ENCODE measurements around the gene ATP2B1.

ATP2B1 gene

DNA sequence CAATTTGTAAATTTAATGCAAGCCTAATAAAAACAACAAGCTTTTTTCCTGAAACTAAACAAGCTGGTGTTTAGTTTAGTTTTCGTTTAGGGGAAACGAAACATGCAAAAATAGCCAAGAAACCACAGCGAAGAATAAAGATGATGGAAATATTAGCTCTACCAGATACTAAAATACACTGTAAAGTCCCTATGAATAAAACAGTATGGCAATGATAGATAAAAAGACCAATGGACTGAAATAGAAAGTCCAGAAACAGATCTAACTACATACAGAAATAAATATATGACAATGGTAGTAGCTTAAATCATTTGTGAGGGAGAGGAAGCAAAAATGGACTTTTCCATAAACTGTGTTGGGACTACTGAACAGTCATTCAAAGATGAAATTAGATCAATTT lies 26.4 kb downstream of the ATP2B1 start:
- DNase-seq = no peak
- in situ Hi-C loops (cut with HindIII; ENCODE audit: low pct_ligation_motif_present, low sequenced_read_pairs) = no loop called here
- Histone ChIP-seq H3K36me3 (replicated peaks) (no peaks in the 10 kb centered on the region), H3K27me3 (replicated peaks) (no peaks in the 10 kb centered on the region), H3K27ac (no peak overlapping the region), H3K4me3 (ENCODE audit: low read depth, low read length) (no peak overlapping the region)
- TF ChIP-seq, protein P1, sequence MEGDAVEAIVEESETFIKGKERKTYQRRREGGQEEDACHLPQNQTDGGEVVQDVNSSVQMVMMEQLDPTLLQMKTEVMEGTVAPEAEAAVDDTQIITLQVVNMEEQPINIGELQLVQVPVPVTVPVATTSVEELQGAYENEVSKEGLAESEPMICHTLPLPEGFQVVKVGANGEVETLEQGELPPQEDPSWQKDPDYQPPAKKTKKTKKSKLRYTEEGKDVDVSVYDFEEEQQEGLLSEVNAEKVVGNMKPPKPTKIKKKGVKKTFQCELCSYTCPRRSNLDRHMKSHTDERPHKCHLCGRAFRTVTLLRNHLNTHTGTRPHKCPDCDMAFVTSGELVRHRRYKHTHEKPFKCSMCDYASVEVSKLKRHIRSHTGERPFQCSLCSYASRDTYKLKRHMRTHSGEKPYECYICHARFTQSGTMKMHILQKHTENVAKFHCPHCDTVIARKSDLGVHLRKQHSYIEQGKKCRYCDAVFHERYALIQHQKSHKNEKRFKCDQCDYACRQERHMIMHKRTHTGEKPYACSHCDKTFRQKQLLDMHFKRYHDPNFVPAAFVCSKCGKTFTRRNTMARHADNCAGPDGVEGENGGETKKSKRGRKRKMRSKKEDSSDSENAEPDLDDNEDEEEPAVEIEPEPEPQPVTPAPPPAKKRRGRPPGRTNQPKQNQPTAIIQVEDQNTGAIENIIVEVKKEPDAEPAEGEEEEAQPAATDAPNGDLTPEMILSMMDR (IDR thresholded peaks at IDR 0.05; ENCODE audit: low read depth, low read length, missing control alignments) = no peak

DNA sequence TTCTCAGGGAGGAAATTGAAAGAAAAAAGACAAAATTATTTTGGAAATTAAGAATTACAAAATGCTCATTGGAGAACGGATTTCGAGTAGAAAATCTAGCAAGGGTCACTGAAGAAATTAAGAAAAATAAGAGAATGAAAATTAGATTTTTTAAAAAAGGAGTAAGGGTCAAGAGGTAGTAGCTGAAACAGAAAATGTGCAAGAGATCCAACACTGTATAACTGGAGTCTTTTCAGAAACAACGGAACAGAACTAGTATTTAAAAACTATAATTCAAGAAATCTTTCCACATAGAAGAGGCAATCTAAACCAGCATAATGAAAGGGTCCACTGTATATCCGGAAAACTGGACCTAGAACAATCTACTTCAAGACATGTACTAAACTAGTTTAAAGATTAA lies 28.2 kb downstream of the ATP2B1 start:
- no peak overlapping the region for H3K27ac ChIP-seq
- TF ChIP-seq, protein P1 (IDR thresholded peaks at IDR 0.05; ENCODE audit: low read depth, low read length, missing control alignments) = no peak
- H3K4me3 ChIP-seq (ENCODE audit: low read depth, low read length) = no peak overlapping the region
- in situ Hi-C loops (cut with HindIII; ENCODE audit: low pct_ligation_motif_present, low sequenced_read_pairs) = no loop called here
- no peaks in the 10 kb centered on the region for H3K27me3 ChIP-seq (replicated peaks)
- H3K36me3 ChIP-seq (replicated peaks) = no peaks in the 10 kb centered on the region
- DNase-seq = no peak

DNA sequence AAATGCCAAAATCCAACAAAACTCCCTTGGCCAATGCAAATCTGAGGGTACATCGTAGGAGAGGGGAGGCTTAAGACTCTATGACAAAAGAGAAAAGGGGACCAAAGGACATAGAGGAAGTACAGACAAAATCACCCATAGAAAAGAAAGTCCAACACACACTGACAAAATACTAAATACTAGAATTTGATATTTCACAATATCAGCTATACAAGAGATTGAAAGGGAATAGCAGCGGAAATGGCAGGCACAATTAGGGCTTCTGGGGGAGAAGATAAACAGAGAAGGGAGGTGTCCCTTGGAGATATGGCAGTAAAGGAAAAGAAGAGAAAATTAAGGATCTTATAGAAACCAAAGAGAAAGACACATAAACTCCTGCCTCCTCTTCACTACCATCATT lies 29.0 kb downstream of the ATP2B1 start:
- DNase-seq = no peak
- Histone ChIP-seq H3K36me3 (replicated peaks) (no peaks in the 10 kb centered on the region), H3K4me3 (ENCODE audit: low read depth, low read length) (no peak overlapping the region), H3K27me3 (replicated peaks) (no peaks in the 10 kb centered on the region), H3K27ac (no peak overlapping the region)
- TF ChIP-seq, protein P1 (IDR thresholded peaks at IDR 0.05; ENCODE audit: low read depth, low read length, missing control alignments) = no peak
- in situ Hi-C loops (cut with HindIII; ENCODE audit: low pct_ligation_motif_present, low sequenced_read_pairs) = no loop called here

DNA sequence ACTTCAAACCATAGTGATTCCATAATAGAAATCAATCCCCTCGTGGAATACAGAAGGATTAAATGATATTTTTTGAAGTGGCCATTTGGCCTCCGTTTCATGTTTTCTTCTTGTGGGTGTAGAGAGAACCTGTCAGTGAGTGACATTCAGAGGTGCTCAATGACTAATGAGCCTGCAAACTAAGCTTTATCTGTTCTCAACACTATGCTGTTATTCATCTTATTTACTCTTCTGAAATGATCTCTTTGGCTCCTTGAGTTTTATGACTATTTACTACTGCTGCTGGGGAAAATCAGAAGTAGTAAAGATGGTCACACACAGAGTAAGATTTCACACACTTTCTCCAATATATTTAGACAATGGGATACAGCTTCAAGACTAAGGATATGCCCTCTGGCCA lies 30.4 kb downstream of the ATP2B1 start:
- Histone ChIP-seq H3K36me3 (replicated peaks) (no peaks in the 10 kb centered on the region), H3K27me3 (replicated peaks) (no peaks in the 10 kb centered on the region), H3K27ac (no peak overlapping the region), H3K4me3 (ENCODE audit: low read depth, low read length) (no peak overlapping the region)
- in situ Hi-C loops (cut with HindIII; ENCODE audit: low pct_ligation_motif_present, low sequenced_read_pairs) = no loop called here
- no peak for DNase-seq
- TF ChIP-seq, protein P1 (IDR thresholded peaks at IDR 0.05; ENCODE audit: low read depth, low read length, missing control alignments) = no peak

DNA sequence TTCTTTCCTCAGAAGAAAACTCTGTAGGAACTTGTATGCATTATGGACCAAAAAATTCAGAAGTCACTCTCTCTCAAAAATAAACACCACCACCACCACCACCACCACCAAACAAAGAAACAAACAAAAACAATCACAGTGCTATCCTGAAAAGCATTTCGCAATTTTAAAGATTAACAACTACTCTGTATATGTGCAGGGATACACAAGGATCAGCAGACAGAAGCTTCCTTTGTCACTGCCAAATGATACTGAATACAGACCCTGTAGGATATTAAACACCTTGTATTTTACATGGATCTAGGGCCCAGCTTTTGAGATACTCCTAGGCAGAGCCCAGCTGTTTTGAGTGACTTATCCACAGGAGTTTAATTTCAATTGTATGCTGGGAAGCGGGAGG lies 31.7 kb downstream of the ATP2B1 start:
- no peak overlapping the region for H3K4me3 ChIP-seq (ENCODE audit: low read depth, low read length)
- H3K27ac ChIP-seq = no peak overlapping the region
- TF ChIP-seq, protein P1 (IDR thresholded peaks at IDR 0.05; ENCODE audit: low read depth, low read length, missing control alignments) = no peak
- no peaks in the 10 kb centered on the region for H3K27me3 ChIP-seq (replicated peaks)
- DNase-seq = no peak
- H3K36me3 ChIP-seq (replicated peaks) = no peaks in the 10 kb centered on the region
- in situ Hi-C loops (cut with HindIII; ENCODE audit: low pct_ligation_motif_present, low sequenced_read_pairs) = no loop called here

DNA sequence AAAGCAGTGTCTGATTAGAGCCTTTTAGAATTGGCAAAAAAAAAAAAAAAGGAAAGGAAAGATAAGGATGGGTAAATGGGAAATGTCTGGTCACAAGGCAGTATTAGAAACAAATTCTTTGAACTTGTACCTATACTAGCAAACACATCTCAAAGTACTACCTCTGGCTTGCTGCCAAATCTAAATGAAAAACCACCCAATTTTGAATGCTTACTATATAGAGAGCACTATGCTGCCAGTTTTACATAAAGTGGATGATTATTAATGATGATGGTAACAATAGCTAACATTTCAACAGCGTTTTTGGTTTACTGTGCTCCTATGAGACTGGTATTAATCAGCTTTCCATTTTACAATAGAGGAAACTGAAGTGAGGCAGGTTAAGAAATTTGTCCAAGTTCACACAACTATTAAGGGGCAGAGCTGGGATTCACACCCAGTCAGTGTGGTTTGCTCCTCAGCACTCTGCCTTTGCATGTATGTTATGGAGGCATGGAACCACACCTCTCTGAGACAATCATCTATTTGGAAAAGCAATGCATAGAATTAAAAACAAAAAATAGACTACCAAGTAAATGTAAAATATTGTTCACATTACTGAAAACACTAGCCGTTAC lies 34.2 kb downstream of the ATP2B1 start:
- Histone ChIP-seq H3K4me3 (ENCODE audit: low read depth, low read length) (no peak overlapping the region), H3K27me3 (replicated peaks) (no peaks in the 10 kb centered on the region), H3K27ac (no peak overlapping the region), H3K36me3 (replicated peaks) (no peaks in the 10 kb centered on the region)
- TF ChIP-seq, protein P1 (IDR thresholded peaks at IDR 0.05; ENCODE audit: low read depth, low read length, missing control alignments) = no peak
- in situ Hi-C loops (cut with HindIII; ENCODE audit: low pct_ligation_motif_present, low sequenced_read_pairs) = no loop called here
- no peak for DNase-seq

Data from brain microvascular endothelial cell (primary cell).